GM19397 (cell line): ENCODE measurements around the gene CHST11.

Experiments
- ATAC-seq: cut with Tn5 transposase; IDR thresholded peaks from one replicate; pipeline ENCODE4 v1.9.1; 2021; ENCODE audit warnings: mild to moderate bottlenecking, moderate library complexity; ENCODE audit not compliant: unreplicated experiment

The CHST11 gene

DNA sequence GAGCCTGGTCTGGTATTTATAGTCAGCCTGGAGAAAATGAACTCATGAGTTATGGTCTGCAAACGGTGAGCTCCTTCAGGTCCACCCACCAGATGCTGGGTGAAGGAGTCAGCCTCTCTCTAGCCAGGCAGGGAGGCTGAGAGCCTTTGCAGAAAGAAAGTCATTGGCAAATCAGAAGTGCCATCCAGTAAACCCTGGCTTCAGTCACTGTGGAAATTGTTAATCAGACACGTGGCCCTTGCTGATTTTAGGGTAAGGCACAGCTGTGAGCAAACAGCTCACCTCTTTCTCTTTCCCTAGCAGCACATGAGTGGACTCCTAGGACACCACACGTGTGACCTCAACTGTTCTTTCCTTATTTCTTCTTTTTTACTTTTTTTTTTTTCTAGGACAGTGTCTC lies 44.9 kb downstream of the CHST11 start:
- no peak for ATAC-seq

DNA sequence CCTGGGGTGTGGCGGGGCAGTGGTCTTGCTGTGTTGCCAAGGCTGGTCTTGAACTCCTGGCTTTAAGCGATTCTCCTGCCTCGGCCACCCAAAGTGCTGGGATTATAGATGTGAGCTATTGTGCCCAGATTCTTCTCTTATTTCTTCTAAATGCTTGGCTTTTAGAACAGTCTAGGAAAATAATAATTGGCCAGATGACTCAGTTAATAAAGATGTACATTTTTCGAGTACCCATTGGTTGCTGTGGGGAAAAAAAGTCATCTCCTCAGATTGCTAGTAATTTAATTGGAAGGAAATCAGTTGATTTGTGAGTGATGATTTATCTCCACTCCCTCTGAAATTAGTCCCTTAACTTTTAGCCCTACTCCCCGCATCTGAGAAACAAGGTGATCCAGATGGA lies 45.5 kb downstream of the CHST11 start:
- ATAC-seq = no peak

DNA sequence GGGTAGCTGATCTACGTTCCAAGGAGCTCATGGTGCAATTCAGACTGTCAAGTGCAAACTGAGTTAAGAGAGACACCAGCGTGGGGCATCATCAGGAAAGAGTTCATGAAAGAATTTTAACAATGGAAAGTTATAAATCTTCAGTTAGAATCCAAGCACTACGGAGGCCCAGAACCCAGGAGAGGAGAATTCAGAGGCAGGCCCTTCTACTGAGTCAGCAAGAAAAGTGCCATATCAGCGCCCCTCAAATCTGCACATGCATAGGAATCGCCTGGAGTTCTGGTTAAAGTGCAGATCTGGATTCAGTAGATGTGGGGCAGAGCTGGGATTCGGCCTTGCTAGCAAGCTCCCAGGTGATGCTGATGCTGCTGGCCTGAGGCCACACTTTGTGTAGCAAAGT lies 45.9 kb downstream of the CHST11 start:
- no peak for ATAC-seq

- ATAC-seq = no peak
Observed at GRCh38 chr12:104503191-104503590, 46.4 kb downstream of the CHST11 start.

DNA sequence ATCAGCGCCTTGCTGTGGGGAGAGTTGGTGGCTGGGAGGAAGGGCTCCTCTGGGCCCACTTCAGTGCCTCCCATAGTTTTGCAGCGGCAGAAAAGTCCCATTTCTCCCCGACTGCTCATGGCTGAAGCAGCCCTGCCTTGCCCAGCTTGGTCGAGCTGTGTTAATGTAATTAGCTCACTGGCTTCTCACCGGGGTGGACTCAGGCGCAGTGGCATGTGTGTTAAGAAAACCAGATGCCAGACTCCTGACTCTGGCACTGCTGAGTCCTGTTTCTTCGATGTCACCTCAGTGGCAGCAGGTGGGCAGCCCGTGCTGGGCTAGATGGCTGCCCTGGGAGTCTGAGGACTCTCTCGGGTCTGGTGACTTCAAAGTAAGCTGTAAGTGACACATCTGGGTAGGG lies 47.4 kb downstream of the CHST11 start:
- no peak for ATAC-seq

DNA sequence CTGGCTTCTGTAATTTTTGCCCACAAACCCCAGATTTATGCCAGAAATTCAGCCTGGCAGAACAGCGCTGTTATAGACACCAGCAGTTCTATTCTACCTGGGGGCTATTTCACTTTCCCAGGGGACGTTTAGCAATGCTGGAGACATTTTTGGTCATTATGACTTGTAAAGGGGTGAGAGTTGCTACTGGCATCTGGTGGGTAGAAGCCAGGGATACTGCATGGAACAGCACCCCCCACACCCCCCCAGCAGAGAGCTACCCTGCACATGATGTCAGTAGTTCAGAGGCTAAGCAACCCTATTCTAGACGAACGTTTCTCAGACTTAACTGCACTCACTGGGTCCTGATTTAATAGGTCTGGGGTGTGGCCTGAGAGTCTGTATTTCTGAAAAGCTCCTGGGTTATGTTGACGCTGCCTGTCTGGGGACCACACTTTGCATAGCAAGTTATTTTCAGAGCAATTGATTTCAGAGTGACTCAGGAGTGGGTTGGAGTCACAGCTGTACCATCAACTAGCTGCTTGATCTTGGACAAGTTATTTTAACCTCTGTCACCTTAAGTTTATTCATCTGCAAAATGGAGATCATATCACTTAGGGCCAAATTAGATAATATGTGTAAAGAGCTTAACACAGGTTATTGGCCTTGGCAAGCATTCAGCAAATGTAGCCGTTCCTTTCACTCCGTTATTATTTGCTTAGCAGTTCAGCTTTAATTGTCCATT lies 48.5 kb downstream of the CHST11 start:
- peak; percentile 88 for ATAC-seq

- ATAC-seq = no peak
Observed at GRCh38 chr12:104506676-104507401, 50.1 kb downstream of the CHST11 start.

DNA sequence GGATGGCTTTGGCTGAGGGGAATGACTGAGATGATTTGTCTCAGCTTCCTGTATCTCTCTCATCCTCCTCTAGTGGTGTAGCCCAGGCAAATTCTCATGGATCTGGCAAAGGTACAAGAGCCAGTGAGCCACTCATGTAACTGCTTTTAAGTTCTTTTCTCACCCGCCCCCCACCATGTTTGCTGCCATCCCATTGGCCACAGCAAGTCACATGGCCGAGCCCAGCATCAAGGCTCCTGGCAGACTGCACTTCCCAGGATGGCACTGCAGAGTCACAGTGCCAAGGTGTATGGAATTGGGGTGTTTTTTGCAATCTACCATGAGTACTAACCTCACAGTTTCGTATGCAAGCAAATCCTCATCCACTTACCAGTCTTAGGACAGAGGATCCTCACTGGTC lies 50.9 kb downstream of the CHST11 start:
- no peak for ATAC-seq

DNA sequence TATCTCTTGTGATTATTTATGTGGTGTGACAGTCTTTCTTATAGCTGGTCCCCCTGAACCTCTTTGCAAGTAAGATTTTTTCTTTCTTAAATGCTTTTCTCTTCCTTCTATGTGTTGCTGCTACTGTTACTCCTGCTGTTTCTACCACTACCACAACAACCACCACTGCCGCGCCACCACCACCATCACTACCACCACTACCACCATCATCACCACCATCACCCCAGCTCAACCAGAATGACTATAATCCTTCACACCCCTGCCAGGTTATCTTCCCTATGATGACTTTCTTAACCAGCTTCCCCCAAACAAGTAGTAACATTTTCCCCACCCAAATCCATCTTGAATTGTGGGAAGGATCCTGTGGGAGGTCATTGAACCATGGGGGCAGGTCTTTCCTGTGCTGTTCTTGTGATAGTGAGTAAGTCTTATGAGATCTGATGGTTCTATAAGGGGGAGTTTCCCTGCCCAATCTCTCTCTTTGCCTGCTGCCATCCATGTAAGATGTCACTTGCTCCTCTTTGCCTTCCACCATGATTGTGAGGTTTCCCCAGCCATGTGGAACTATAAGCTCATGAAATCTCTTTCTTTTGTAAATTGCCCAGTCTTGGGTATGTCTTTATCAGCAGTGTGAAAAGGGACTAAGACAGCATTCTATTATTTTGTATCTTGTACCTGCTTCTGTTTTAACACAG lies 52.2 kb downstream of the CHST11 start:
- ATAC-seq = no peak

DNA sequence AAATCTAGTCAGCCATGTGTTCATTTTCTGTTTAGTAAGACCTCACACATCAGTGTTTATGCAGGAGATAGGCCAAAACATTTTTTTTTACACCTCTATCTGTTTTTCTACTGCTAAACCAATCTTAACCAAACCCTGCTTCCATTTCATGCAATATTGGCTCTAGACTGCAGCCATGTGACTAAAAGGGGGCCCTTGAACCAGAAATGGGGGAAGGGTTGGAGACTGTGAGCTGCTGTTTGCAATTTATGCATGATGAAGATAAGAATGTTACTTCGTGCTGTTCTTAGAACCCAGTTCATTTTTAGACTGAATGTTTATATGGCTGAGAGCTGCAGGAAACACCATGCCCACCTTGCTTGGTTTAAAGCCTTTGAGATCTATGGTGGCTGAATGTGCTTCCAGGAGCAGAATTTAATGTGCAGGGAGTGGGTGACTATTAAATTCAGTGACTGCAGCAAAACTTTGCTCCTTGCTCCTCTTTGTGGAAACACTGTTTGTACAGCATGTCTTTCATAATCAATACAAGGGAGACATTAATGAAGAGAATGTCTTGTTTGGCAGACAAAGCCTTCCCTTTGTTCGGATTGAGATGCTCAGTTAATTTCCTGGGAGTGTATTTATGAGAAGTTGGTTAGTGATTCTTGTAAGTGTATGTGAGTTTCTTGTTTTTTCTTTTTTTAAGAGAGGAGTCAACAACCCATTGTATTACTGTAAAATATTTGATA lies 53.6 kb downstream of the CHST11 start:
- no peak for ATAC-seq

GRCh38 chr12:104510873-104511440 lies 54.2 kb downstream of the CHST11 start:
- no peak for ATAC-seq

DNA sequence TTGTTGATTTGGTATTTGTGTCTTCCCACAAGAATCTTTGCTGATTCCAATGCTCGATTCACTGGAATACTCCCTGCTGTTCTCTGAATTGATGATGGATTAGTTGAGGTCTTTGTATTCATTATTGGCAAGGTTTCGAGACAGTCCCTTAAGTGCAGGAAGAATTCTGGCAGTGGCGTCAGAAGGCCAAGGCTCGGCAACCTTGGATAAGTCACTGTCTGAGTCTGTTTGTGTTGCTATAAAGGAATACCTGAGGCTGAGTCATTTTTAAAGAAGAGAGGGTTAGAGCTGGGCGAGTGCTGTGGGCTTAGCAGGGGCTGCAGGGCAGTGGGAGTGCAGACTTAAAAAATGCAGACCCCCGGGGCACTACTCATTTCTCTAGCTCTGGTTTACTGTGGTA lies 56.9 kb downstream of the CHST11 start:
- ATAC-seq = no peak

DNA sequence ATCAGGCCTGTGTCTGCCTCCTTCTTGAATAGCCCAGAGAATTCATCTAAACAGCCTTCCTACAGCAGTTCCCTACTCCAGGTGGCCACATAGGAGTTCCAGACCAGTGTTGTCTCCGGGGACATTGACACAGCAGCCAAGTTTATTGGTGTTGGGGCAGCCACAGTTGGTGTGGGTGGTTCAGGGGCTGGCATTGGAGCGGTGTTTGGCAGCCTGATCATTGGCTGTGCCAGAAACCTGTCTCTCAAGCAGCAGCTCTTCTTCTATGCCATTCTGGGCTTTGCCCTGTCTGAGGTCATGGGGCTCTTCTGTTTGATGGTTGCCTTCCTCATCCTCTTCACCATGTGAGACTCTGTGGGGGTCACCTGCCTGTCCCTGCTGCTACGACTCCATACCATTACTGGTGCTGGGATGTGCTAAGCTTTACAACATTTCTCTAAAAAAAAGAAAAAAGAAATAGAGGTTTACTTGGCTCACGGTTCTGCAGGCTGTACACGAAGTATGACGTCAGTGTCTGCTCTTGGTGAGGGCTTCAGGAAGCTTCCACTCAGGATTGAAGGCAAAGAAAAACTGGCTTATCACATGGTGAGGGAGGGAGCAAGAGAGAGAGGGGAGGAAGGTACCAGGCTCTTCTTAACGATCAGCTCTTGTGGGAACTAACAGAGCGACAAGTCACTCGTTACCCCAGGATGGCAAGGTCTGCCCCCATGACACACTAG lies 57.5 kb downstream of the CHST11 start:
- no peak for ATAC-seq

- no peak for ATAC-seq
Observed at GRCh38 chr12:104515899-104516298, 59.2 kb downstream of the CHST11 start.

GRCh38 chr12:104516821-104517220 lies 60.1 kb downstream of the CHST11 start:
- ATAC-seq = no peak

GRCh38 chr12:104517880-104518279 lies 61.1 kb downstream of the CHST11 start:
- ATAC-seq = no peak

GRCh38 chr12:104519190-104520019 lies 62.7 kb downstream of the CHST11 start:
- no peak for ATAC-seq

DNA sequence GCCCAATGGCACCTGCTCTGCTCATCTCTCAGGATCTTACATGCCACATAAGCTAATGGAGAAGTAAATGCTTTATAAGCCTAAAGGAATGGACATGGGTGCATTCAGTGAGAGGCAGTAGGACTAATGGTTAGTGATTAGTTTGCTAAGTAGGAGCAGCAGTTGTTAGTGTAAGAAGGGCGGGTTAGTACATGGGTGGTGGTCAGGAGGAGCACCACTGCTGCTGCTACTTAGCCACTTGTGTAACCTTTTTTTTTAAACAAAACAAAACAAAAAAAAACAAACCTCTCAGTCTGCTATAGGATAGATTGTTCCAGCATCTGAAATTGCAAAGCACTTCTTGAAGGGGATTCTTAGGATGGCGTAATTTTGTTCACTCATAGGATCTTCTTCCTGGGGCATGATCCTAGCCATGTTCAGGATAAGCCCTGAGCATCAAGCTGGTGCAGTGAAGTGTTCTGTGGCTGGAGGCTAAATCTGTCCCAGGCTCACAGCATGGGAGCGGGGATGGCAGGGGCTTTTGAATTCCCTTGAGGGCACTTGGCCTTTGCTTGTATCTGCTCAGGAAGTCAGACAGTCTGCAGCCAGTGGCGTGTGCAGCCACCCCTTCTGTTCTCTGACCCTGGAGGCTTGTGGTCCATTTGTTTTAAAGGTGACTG lies 63.6 kb downstream of the CHST11 start:
- peak; percentile 69 for ATAC-seq

GRCh38 chr12:104521731-104522130 lies 65.0 kb downstream of the CHST11 start:
- no peak for ATAC-seq
